ENCODE measurements around the gene SELENON. TPM values are rescaled to one million over a fixed set of nuclear protein-coding genes. Genes with fewer than 3 reads are reported as not detected.
A peak's percentile ranks its signal among the peaks of the same experiment; 100 is the strongest.

The SELENON gene
- total and polyA plus RNA-seq, 2 of the 13 experiments (the other 11 are each of a cell fraction or from before 2014, with no cell fraction given) = 3.8 to 8.0 TPM

GRCh38 chr1:25863486-25864262, 63.7 kb downstream of the SELENON start:
- H3K4me3 ChIP-seq (replicated peaks in 1 of 3; ENCODE audit: insufficient read depth in 1 of 3, low read depth in 2 of 3, low read length in 3 of 3) = no peak overlapping the region
- ATAC-seq = no peak
- no peaks in the 10 kb centered on the region for H4K20me1 ChIP-seq (ENCODE audit: insufficient read depth, low read length)
- H3K27me3 ChIP-seq (ENCODE audit: control insufficient read depth in 1 of 2, insufficient read depth in 2 of 2, low read length in 2 of 2) = no peaks in the 10 kb centered on the region; a peak in 1 of 5 replicates
- no peak overlapping the region for H3K4me2 ChIP-seq (ENCODE audit: low read depth, low read length)
- peaks cover 67% of the 10 kb centered on the region for H3K4me1 ChIP-seq (ENCODE audit: insufficient read depth, low read length)
- H2AFZ ChIP-seq (ENCODE audit: low read length) = no peak overlapping the region
- CTCF ChIA-PET (ENCODE audit: low intra/inter-chr PET ratio, low total read pairs) = no interaction called here
- H3K36me3 ChIP-seq (replicated peaks in 1 of 2; ENCODE audit: control insufficient read depth in 1 of 2, insufficient read depth in 2 of 2, low read length in 2 of 2) = peaks cover 8 to 15% of the 10 kb centered on the region in 2 experiments; a peak in 4 of 5 replicates
- DNase-seq (ENCODE audit: low spot score) = no peak
- FAIRE-seq = no peak
- no peak overlapping the region for H3K9ac ChIP-seq (ENCODE audit: insufficient read depth, low read depth, low read length)
- POLR2A ChIA-PET = interaction anchor here (5.4 kb wide), 1 partner anchor 12 kb away, joined by 32 read pairs; the partner anchor contains the start of gene PAQR7
- intact Hi-C loops (cut with micrococcal nuclease; ENCODE audit: unreplicated experiment) (no loop called here), in situ Hi-C loops (cut with HindIII; ENCODE audit: extremely low pct_ligation_motif_present, low pct_unique_long_range_greater_than_20kb) (no loop called here)
- TF ChIP-seq ZBTB38 (CRISPR knock-in tag; IDR thresholded peaks at IDR 0.05) (peak; percentile 81), ZC3H4 (CRISPR knock-in tag; IDR thresholded peaks at IDR 0.05; ENCODE audit: borderline replicate concordance) (no peak), ZNF558 (CRISPR knock-in tag; IDR thresholded peaks at IDR 0.05; ENCODE audit: borderline replicate concordance) (no peak)
- TF ChIP-seq, protein P1, sequence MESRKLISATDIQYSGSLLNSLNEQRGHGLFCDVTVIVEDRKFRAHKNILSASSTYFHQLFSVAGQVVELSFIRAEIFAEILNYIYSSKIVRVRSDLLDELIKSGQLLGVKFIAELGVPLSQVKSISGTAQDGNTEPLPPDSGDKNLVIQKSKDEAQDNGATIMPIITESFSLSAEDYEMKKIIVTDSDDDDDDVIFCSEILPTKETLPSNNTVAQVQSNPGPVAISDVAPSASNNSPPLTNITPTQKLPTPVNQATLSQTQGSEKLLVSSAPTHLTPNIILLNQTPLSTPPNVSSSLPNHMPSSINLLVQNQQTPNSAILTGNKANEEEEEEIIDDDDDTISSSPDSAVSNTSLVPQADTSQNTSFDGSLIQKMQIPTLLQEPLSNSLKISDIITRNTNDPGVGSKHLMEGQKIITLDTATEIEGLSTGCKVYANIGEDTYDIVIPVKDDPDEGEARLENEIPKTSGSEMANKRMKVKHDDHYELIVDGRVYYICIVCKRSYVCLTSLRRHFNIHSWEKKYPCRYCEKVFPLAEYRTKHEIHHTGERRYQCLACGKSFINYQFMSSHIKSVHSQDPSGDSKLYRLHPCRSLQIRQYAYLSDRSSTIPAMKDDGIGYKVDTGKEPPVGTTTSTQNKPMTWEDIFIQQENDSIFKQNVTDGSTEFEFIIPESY (CRISPR knock-in tag; IDR thresholded peaks at IDR 0.05) = peak; percentile 84; the same call in 1 of the 2 replicates
- no TSS peak for BruUV-seq (replicated peaks)
- 93% methylated on average over 22 of the region's 25 CpGs for WGBS (ENCODE audit: low lambda C conversion rate)
- H3K27ac ChIP-seq (ENCODE audit: extremely low read length, insufficient read depth, low read length) = no peak overlapping the region
- peaks cover 5% of the 10 kb centered on the region for H3K79me2 ChIP-seq (ENCODE audit: insufficient read depth, low read length)
- no peaks in the 10 kb centered on the region for H3K9me3 ChIP-seq (ENCODE audit: low read length)

GRCh38 chr1:25864434-25864833, 64.4 kb downstream of the SELENON start:
- no peak for TF ChIP-seq ZNF33B (CRISPR knock-in tag; IDR thresholded peaks at IDR 0.05)
- peak; percentile 72 for TF ChIP-seq ZNF121 (CRISPR knock-in tag; IDR thresholded peaks at IDR 0.05)
- in situ Hi-C loops (cut with HindIII; ENCODE audit: extremely low pct_ligation_motif_present, low pct_unique_long_range_greater_than_20kb) (no loop called here), intact Hi-C loops (cut with micrococcal nuclease; ENCODE audit: unreplicated experiment) (no loop called here)
- no peak overlapping the region for H3K9ac ChIP-seq (ENCODE audit: insufficient read depth, low read depth, low read length)
- H3K79me2 ChIP-seq (ENCODE audit: insufficient read depth, low read length) = no peaks in the 10 kb centered on the region
- no peak for ATAC-seq
- ChIA-PET POLR2A (interaction anchor here (5.4 kb wide), 1 partner anchor 11 kb away, joined by 32 read pairs; the partner anchor contains the start of gene PAQR7), CTCF (ENCODE audit: low intra/inter-chr PET ratio, low total read pairs) (no interaction called here)
- no peak for DNase-seq (ENCODE audit: low spot score)
- H3K4me2 ChIP-seq (ENCODE audit: low read depth, low read length) = no peak overlapping the region
- no peaks in the 10 kb centered on the region for H3K27me3 ChIP-seq (ENCODE audit: control insufficient read depth in 1 of 2, insufficient read depth in 2 of 2, low read length in 2 of 2)
- no TSS peak for BruUV-seq (replicated peaks)
- no peak overlapping the region for H3K27ac ChIP-seq (ENCODE audit: extremely low read length, insufficient read depth, low read length)
- no peak overlapping the region for H3K4me3 ChIP-seq (replicated peaks in 1 of 3; ENCODE audit: insufficient read depth in 1 of 3, low read depth in 2 of 3, low read length in 3 of 3)
- FAIRE-seq = no peak
- peaks cover 8 to 15% of the 10 kb centered on the region in 2 experiments; a peak in 4 of 5 replicates for H3K36me3 ChIP-seq (replicated peaks in 1 of 2; ENCODE audit: control insufficient read depth in 1 of 2, insufficient read depth in 2 of 2, low read length in 2 of 2)
- H3K4me1 ChIP-seq (ENCODE audit: insufficient read depth, low read length) = peaks cover 72% of the 10 kb centered on the region
- no peak overlapping the region for H2AFZ ChIP-seq (ENCODE audit: low read length)
- WGBS (ENCODE audit: low lambda C conversion rate) = 94% methylated on average over 3 of the region's 3 CpGs
- H4K20me1 ChIP-seq (ENCODE audit: insufficient read depth, low read length) = no peaks in the 10 kb centered on the region
- no peaks in the 10 kb centered on the region for H3K9me3 ChIP-seq (ENCODE audit: low read length)
